ENCODE measurements around the gene VARS1. TPM values are rescaled to one million over a fixed set of nuclear protein-coding genes. Genes with fewer than 3 reads are reported as not detected.

VARS1 gene
- total RNA-seq, 1 experiment from 2014 or later, result 89.8 TPM

- Histone ChIP-seq H3K9me2 (replicated peaks; ENCODE audit: low read length) (no peaks in the 10 kb centered on the region), H3K79me2 (ENCODE audit: low read length) (peaks cover 60% of the 10 kb centered on the region), H3K9ac (ENCODE audit: low read length) (peak overlapping the region; percentile 62), H3K4me3 (ENCODE audit: low read length) (peak overlapping the region; percentile 98), H3K9me3 (ENCODE audit: low read length) (no peaks in the 10 kb centered on the region), H3K27ac (ENCODE audit: low read length) (no peak overlapping the region), H2AFZ (ENCODE audit: low read length) (no peak overlapping the region), H3K27me3 (ENCODE audit: low read length) (no peaks in the 10 kb centered on the region), H3K36me3 (ENCODE audit: low read depth, low read length) (no peaks in the 10 kb centered on the region), H3F3A (ENCODE audit: low read length, unreplicated experiment) (peaks cover 6% of the 10 kb centered on the region), H3K4me2 (ENCODE audit: low read length) (peak overlapping the region; percentile 90), H3K4me1 (ENCODE audit: insufficient read depth, low read length) (peaks cover 29% of the 10 kb centered on the region), H4K20me1 (ENCODE audit: low read length) (peaks cover 21% of the 10 kb centered on the region)
- DNase-seq (peak; percentile 65), ATAC-seq (no peak)
- intact Hi-C loops (cut with micrococcal nuclease), result loop anchor here (1.0 to 10.0 kb wide), 5 partner anchors 35 to 145 kb away; partner anchors contain the start of genes CLIC1, LY6G5C and VARS1
- ChIA-PET CTCF (interaction anchor here (0.6 to 1.9 kb wide), 8 partner anchors 15 to 139 kb away, joined by 3 to 8 read pairs (median 4); partner anchors contain the start of genes HSPA1A and HSPA1L), POLR2A (ENCODE audit: unreplicated experiment) (interaction anchor here (0.5 to 1.0 kb wide), 3 partner anchors 15 to 284 kb away, joined by 3 to 8 read pairs (median 3); partner anchors contain the start of genes HSPA1A, HSPA1L and LSM2)
- TF ChIP-seq EZH2 (IDR thresholded peaks at IDR 0.05; ENCODE audit: low read length, unreplicated experiment), result no peak
- TF ChIP-seq, protein P1, sequence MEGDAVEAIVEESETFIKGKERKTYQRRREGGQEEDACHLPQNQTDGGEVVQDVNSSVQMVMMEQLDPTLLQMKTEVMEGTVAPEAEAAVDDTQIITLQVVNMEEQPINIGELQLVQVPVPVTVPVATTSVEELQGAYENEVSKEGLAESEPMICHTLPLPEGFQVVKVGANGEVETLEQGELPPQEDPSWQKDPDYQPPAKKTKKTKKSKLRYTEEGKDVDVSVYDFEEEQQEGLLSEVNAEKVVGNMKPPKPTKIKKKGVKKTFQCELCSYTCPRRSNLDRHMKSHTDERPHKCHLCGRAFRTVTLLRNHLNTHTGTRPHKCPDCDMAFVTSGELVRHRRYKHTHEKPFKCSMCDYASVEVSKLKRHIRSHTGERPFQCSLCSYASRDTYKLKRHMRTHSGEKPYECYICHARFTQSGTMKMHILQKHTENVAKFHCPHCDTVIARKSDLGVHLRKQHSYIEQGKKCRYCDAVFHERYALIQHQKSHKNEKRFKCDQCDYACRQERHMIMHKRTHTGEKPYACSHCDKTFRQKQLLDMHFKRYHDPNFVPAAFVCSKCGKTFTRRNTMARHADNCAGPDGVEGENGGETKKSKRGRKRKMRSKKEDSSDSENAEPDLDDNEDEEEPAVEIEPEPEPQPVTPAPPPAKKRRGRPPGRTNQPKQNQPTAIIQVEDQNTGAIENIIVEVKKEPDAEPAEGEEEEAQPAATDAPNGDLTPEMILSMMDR (conservative IDR thresholded peaks at IDR 0.05; ENCODE audit: low read depth, low read length), result peak; percentile 59
- BruUV-seq (replicated peaks), result no TSS peak
Observed at GRCh38 chr6:31829633-31830283, 34.2 kb upstream of the VARS1 start.

DNA sequence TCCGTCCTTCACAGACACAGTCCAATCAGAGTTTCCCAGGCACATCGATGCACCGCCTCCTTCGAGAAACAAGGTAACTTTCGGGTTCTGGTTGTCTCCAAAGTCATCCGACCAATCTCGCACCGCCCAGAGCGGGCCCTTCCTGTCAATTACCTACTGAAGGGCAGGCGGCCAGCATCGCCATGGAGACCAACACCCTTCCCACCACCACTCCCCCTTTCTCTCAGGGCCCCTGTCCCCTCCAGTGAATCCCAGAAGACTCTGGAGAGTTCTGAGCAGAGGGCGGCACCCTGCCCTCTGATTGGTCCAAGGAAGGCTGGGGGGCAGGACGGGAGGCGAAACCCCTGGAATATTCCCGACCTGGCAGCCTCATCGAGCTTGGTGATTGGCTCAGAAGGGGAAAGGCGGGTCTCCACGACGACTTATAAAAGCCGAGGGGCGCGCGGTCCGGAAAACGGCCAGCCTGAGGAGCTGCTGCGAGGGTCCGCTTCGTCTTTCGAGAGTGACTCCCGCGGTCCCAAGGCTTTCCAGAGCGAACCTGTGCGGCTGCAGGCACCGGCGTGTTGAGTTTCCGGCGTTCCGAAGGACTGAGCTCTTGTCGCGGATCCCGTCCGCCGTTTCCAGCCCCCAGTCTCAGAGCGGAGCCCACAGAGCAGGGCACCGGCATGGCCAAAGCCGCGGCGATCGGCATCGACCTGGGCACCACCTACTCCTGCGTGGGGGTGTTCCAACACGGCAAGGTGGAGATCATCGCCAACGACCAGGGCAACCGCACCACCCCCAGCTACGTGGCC, 31.9 kb upstream of the VARS1 start, which contains the start of gene HSPA1B:
Gene HSPA1B (plus strand): TSS at position 453 of the 794 bp plus-strand sequence. CDS start 213 bp downstream, at position 666.
- peak; percentile 82 for ATAC-seq
- Histone ChIP-seq H3K36me3 (ENCODE audit: low read depth, low read length) (no peaks in the 10 kb centered on the region), H3K9me2 (replicated peaks; ENCODE audit: low read length) (no peaks in the 10 kb centered on the region), H3K9me3 (ENCODE audit: low read length) (no peaks in the 10 kb centered on the region), H3K4me3 (ENCODE audit: low read length) (peak within 1 kb of the TSS; percentile 95), H3K4me2 (ENCODE audit: low read length) (peak within 1 kb of the TSS; percentile 89), H3K27ac (ENCODE audit: low read length) (peak within 1 kb of the TSS; percentile 82), H4K20me1 (ENCODE audit: low read length) (peaks cover 21% of the 10 kb centered on the region), H3K27me3 (ENCODE audit: low read length) (no peaks in the 10 kb centered on the region), H2AFZ (ENCODE audit: low read length) (peak within 1 kb of the TSS; percentile 57), H3K4me1 (ENCODE audit: insufficient read depth, low read length) (peaks cover 43% of the 10 kb centered on the region), H3F3A (ENCODE audit: low read length, unreplicated experiment) (peaks cover 6% of the 10 kb centered on the region), H3K79me2 (ENCODE audit: low read length) (peaks cover 67% of the 10 kb centered on the region), H3K9ac (ENCODE audit: low read length) (peak within 1 kb of the TSS; percentile 73)
- no TSS peak for BruUV-seq (replicated peaks)
- no peak for TF ChIP-seq EZH2 (IDR thresholded peaks at IDR 0.05; ENCODE audit: low read length, unreplicated experiment)
- no peak for TF ChIP-seq EZH2phosphoT487 (IDR thresholded peaks at IDR 0.05; ENCODE audit: borderline replicate concordance, low read length)
- TF ChIP-seq, protein P1 (conservative IDR thresholded peaks at IDR 0.05; ENCODE audit: low read depth, low read length), result no peak
- ChIA-PET POLR2A (ENCODE audit: unreplicated experiment) (interaction anchor here (0.5 to 2.5 kb wide), 26 partner anchors 8 to 1767 kb away, joined by 3 to 54 read pairs (median 4); partner anchors contain the start of genes CLIC1, DDX39B, GPANK1 and HSPA1A), CTCF (interaction anchor here (0.6 to 1.1 kb wide), 4 partner anchors 13 to 52 kb away, joined by 3 to 7 read pairs (median 4); partner anchors contain the start of genes LSM2 and VARS1)
- intact Hi-C loops (cut with micrococcal nuclease), result no loop called here
- DNase-seq, result peak; percentile 99

Data from PC-3 (cell line).